ENCODE results near the gene C2CD2. TPM values are rescaled to one million over a fixed set of nuclear protein-coding genes. Genes with fewer than 3 reads are reported as not detected.

Gene C2CD2
- total RNA-seq, 2 donors from 2014 or later, result 59.5 to 77.3 TPM

GRCh38 chr21:41914358-41914757 is 39.5 kb downstream of the C2CD2 start:
- H3K27me3 ChIP-seq (replicated peaks; ENCODE audit: insufficient read depth), result no peaks in the 10 kb centered on the region
- ATAC-seq (ENCODE audit: insufficient number of reproducible peaks, low FRiP score, low read depth), result no peak
- no peak overlapping the region for H3K27ac ChIP-seq
- H3K4me1 ChIP-seq (ENCODE audit: control insufficient read depth in 1 of 2, low read depth in 2 of 2), result no peaks in the 10 kb centered on the region
- DNase-seq (ENCODE audit: low spot score), result no peak
- H3K36me3 ChIP-seq, result peaks cover 70% of the 10 kb centered on the region
- H3K4me3 ChIP-seq, result no peak overlapping the region
- no peaks in the 10 kb centered on the region for H3K9me3 ChIP-seq
- TF ChIP-seq, protein P1, sequence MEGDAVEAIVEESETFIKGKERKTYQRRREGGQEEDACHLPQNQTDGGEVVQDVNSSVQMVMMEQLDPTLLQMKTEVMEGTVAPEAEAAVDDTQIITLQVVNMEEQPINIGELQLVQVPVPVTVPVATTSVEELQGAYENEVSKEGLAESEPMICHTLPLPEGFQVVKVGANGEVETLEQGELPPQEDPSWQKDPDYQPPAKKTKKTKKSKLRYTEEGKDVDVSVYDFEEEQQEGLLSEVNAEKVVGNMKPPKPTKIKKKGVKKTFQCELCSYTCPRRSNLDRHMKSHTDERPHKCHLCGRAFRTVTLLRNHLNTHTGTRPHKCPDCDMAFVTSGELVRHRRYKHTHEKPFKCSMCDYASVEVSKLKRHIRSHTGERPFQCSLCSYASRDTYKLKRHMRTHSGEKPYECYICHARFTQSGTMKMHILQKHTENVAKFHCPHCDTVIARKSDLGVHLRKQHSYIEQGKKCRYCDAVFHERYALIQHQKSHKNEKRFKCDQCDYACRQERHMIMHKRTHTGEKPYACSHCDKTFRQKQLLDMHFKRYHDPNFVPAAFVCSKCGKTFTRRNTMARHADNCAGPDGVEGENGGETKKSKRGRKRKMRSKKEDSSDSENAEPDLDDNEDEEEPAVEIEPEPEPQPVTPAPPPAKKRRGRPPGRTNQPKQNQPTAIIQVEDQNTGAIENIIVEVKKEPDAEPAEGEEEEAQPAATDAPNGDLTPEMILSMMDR (IDR thresholded peaks at IDR 0.05), result no peak

DNA sequence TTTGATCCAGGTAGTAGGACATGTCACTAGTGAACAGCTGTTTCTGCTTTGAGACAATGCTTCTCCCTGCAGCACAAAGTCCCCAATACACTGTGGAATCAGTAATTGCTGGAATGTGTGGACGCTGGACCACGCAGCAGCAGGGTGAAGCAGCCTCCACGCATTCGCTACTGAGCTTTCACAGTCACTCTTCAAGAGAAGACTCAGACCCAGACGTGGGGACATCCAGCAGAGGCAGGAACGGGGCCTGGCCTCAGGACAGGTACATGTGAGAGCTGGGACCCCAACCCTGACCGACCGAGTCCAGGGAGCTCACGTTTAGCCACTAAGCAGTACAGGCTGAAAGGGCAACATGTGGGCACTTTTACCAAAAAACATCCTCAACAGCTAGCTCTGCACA is 40.6 kb downstream of the C2CD2 start:
- H3K4me1 ChIP-seq (ENCODE audit: control insufficient read depth in 1 of 2, low read depth in 2 of 2), result no peaks in the 10 kb centered on the region
- H3K4me3 ChIP-seq, result no peak overlapping the region
- no peaks in the 10 kb centered on the region for H3K9me3 ChIP-seq
- DNase-seq (ENCODE audit: low spot score) (no peak), ATAC-seq (ENCODE audit: insufficient number of reproducible peaks, low FRiP score, low read depth) (no peak)
- TF ChIP-seq, protein P1 (IDR thresholded peaks at IDR 0.05), result no peak
- H3K27me3 ChIP-seq (replicated peaks; ENCODE audit: insufficient read depth), result no peaks in the 10 kb centered on the region
- no peak overlapping the region for H3K27ac ChIP-seq
- H3K36me3 ChIP-seq, result peaks cover 73% of the 10 kb centered on the region

DNA sequence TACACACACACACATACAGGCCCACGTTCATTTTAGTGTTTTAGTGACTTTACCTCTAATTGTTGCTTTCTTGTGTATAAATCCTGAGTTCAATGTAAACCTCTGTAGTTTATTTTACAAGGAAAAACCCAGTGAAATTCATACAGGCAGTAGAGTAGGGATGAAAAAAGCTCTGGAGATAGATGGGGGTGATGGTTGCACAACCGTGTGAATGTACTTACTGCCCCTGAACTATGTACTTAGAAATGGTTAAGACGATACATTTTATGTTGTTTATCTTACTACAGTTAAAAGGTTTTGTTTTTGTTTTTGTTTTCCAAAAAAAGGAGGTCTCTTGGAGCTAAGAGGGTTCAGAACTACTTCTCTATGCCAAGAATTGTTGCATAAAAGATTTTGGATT is 45.0 kb downstream of the C2CD2 start:
- H3K36me3 ChIP-seq, result peaks cover 55% of the 10 kb centered on the region

GRCh38 chr21:41907496-41908258 is 46.1 kb downstream of the C2CD2 start:
- no peak for ATAC-seq (ENCODE audit: insufficient number of reproducible peaks, low FRiP score, low read depth)
- Histone ChIP-seq H3K27ac (no peak overlapping the region), H3K9me3 (no peaks in the 10 kb centered on the region), H3K4me3 (no peak overlapping the region), H3K4me1 (ENCODE audit: control insufficient read depth in 1 of 2, low read depth in 2 of 2) (no peaks in the 10 kb centered on the region), H3K27me3 (replicated peaks; ENCODE audit: insufficient read depth) (no peaks in the 10 kb centered on the region), H3K36me3 (peaks cover 53% of the 10 kb centered on the region)
- TF ChIP-seq, protein P1 (IDR thresholded peaks at IDR 0.05), result no peak
- no peak for DNase-seq (ENCODE audit: low spot score)

More for the DNA sequence above, 45.0 kb downstream of the C2CD2 start:
- H3K4me3 ChIP-seq, result no peak overlapping the region
- no peaks in the 10 kb centered on the region for H3K27me3 ChIP-seq (replicated peaks; ENCODE audit: insufficient read depth)
- H3K27ac ChIP-seq, result no peak overlapping the region
- no peaks in the 10 kb centered on the region for H3K4me1 ChIP-seq (ENCODE audit: control insufficient read depth in 1 of 2, low read depth in 2 of 2)
- DNase-seq (ENCODE audit: low spot score), result no peak
- no peak for ATAC-seq (ENCODE audit: insufficient number of reproducible peaks, low FRiP score, low read depth)
- H3K9me3 ChIP-seq, result no peaks in the 10 kb centered on the region
- TF ChIP-seq, protein P1 (IDR thresholded peaks at IDR 0.05), result no peak

DNA sequence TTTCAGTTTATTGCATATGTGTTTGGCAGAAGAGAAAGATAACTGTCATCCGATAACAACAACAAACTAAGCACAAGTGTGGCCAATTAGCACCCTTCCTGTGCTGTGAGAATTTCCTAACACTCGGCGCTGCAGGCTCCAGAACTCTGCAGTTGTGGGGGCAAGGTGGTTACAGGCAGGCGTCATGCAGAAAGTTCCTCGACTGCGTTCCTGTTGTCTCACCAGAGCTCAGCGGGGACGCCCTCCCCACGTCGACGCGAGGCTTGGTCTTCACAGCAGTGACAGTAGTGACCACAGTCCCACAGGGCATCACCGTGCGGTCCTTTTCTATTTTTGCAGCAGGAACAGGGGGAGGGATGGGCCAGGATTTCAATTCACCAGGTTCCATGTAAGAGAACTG is 47.0 kb downstream of the C2CD2 start:
- TF ChIP-seq, protein P1 (IDR thresholded peaks at IDR 0.05), result no peak
- H3K27me3 ChIP-seq (replicated peaks; ENCODE audit: insufficient read depth), result no peaks in the 10 kb centered on the region
- H3K4me3 ChIP-seq, result no peak overlapping the region
- H3K9me3 ChIP-seq, result no peaks in the 10 kb centered on the region
- no peak overlapping the region for H3K27ac ChIP-seq
- H3K36me3 ChIP-seq, result peaks cover 51% of the 10 kb centered on the region
- no peaks in the 10 kb centered on the region for H3K4me1 ChIP-seq (ENCODE audit: control insufficient read depth in 1 of 2, low read depth in 2 of 2)
- DNase-seq (ENCODE audit: low spot score), result no peak
- no peak for ATAC-seq (ENCODE audit: insufficient number of reproducible peaks, low FRiP score, low read depth)
